Peyer's patch (tissue), 4 donors: ENCODE data around the gene ATP2B1.

Experiments used
- CTCF ChIP-seq, 6 experiments: fragments of 450-650 bp in 4 of 6; fragments of 200-600 bp in 2 of 6; sonication (generic) in 1 of 6; IDR thresholded peaks; one replicate each; pipeline ENCODE4 v1.5.1; 2017 to 2019; ENCODE audit warnings: antibody characterized with exemption in 6 of 6, mild to moderate bottlenecking in 3 of 6, moderate library complexity in 1 of 6
- POLR2A ChIP-seq, 2 donors: fragments of 450-650 bp; IDR thresholded peaks; one replicate each; pipeline ENCODE4 v1.5.1; 2017; ENCODE audit warnings: antibody characterized with exemption in 2 of 2, mild to moderate bottlenecking in 2 of 2, moderate library complexity in 2 of 2

- TF ChIP-seq CTCF (IDR thresholded peaks at IDR 0.05) (no peak), POLR2A (IDR thresholded peaks at IDR 0.05) (no peak)
These were observed 98.3 kb downstream of the ATP2B1 start for GRCh38 chr12:89610366-89610765.
